Keratinocyte (primary cell): ENCODE measurements around the gene NUP85. TPM values are rescaled to one million over a fixed set of nuclear protein-coding genes. Genes with fewer than 3 reads are reported as not detected.

Experiments used
- DNase-seq: peaks from one replicate; pipeline ENCODE4 v3.0.0-alpha.2; 2011; ENCODE audit warnings: low read depth, missing footprints, low spot score
- FAIRE-seq: peaks from 2 replicates; lab custom pipeline; 2011; peaks lifted over from hg19 to GRCh38; lab: Jason Lieb, UNC
- H2AFZ ChIP-seq: 2 replicates; pipeline ENCODE4 v1.6.0; 2012; ENCODE audit warnings: low read length, control low read depth, inconsistent platforms; ENCODE audit not compliant: control insufficient read depth
- H3K27ac ChIP-seq: 2 replicates; pipeline ENCODE4 v1.5.1; 2011; ENCODE audit warnings: low read length; ENCODE audit not compliant: control insufficient read depth, insufficient read depth
- H3K27me3 ChIP-seq: 3 replicates; pipeline ENCODE4 v1.6.0; 2011; ENCODE audit warnings: low read length; ENCODE audit not compliant: control insufficient read depth, insufficient read depth; ENCODE audit errors: extremely low read depth
- H3K36me3 ChIP-seq, 2 experiments: 2 replicates in 1 of 2; 3 replicates in 1 of 2; pipeline ENCODE4 v1.5.1; 2011; ENCODE audit warnings: low read length in 2 of 2, mild to moderate bottlenecking in 1 of 2; ENCODE audit not compliant: control insufficient read depth in 2 of 2, insufficient read depth in 2 of 2; ENCODE audit errors: extremely low read depth in 1 of 2
- H3K4me1 ChIP-seq: 3 replicates; pipeline ENCODE4 v1.5.1; 2011; ENCODE audit warnings: low read length; ENCODE audit not compliant: control insufficient read depth, insufficient read depth; ENCODE audit errors: extremely low read depth
- H3K4me2 ChIP-seq: 3 replicates; pipeline ENCODE4 v1.6.0; 2011; ENCODE audit warnings: low read depth, low read length; ENCODE audit not compliant: control insufficient read depth, insufficient read depth; ENCODE audit errors: extremely low read depth
- H3K4me3 ChIP-seq, 3 experiments: fragments of 200-600 bp in 1 of 3; sonication (generic) in 1 of 3; 2 replicates in 2 of 3; 3 replicates in 1 of 3; pipeline ENCODE4 v1.5.1; 2011 to 2016; ENCODE audit warnings: low read length in 3 of 3, mild to moderate bottlenecking in 3 of 3, control low read depth in 2 of 3, inconsistent platforms in 1 of 3, low read depth in 1 of 3, mixed read lengths in 1 of 3, mixed run types in 1 of 3, moderate library complexity in 1 of 3; ENCODE audit not compliant: control insufficient read depth in 2 of 3, insufficient read depth in 2 of 3; ENCODE audit errors: extremely low read depth in 1 of 3
- H3K79me2 ChIP-seq: 2 replicates; pipeline ENCODE4 v1.6.0; 2012; ENCODE audit warnings: low read length; ENCODE audit not compliant: control insufficient read depth, insufficient read depth
- H3K9ac ChIP-seq: 3 replicates; pipeline ENCODE4 v1.6.0; 2011; ENCODE audit warnings: low read length; ENCODE audit not compliant: control insufficient read depth, insufficient read depth; ENCODE audit errors: extremely low read depth
- H3K9me1 ChIP-seq: 3 replicates; pipeline ENCODE4 v1.6.0; 2011; ENCODE audit warnings: low read length; ENCODE audit not compliant: control insufficient read depth, insufficient read depth; ENCODE audit errors: extremely low read depth
- H3K9me3 ChIP-seq: 2 replicates; pipeline ENCODE4 v1.5.1; 2012; ENCODE audit warnings: low read depth, low read length; ENCODE audit not compliant: control insufficient read depth
- H4K20me1 ChIP-seq: 3 replicates; pipeline ENCODE4 v1.6.0; 2011; ENCODE audit warnings: low read length; ENCODE audit not compliant: control insufficient read depth, insufficient read depth; ENCODE audit errors: extremely low read depth
- EZH2 ChIP-seq: IDR thresholded peaks from one replicate; pipeline ENCODE4 v1.6.1; 2012; ENCODE audit warnings: inconsistent platforms, mild to moderate bottlenecking, low read length, moderate library complexity
- dilution Hi-C: fragments of 300-500 bp; cut with MboI; formaldehyde crosslinking; loops from one replicate; pipeline ENCODE4 v1.7.0; 2020; ENCODE audit warnings: low sequenced_read_pairs; ENCODE audit not compliant: extremely low pct_ligation_motif_present
- polyA plus RNA-seq, 5 experiments: library from polyadenylated mRNA; depleted of rRNA in 3 of 5; stranded (reverse) in 3 of 5; stranded (forward) in 1 of 5; unstranded in 1 of 5; fragments of >200 nt; gene quantifications; 1 replicate in 1 of 5; 2 replicates in 3 of 5; 3 replicates in 1 of 5; pipeline versions ENCODE4 v1.2.1 to v1.2.3, GENCODE V29; 2011 to 2012; ENCODE audit warnings: missing spikeins in 2 of 5, low read depth in 1 of 5, low replicate concordance in 1 of 5
- TF ChIP-seq, protein P1 (sequence below), 3 experiments: IDR thresholded peaks in 1 of 3; conservative IDR thresholded peaks in 1 of 3; optimal IDR thresholded peaks in 1 of 3; 2 replicates in 2 of 3; 3 replicates in 1 of 3; pipeline versions ENCODE3 to v1.5.1; 2011; ENCODE audit warnings: low read length in 3 of 3, mild to moderate bottlenecking in 3 of 3, moderate library complexity in 2 of 3, control low read depth in 1 of 3, inconsistent platforms in 1 of 3; ENCODE audit not compliant: insufficient read depth in 2 of 3; ENCODE audit errors: extremely low read depth in 1 of 3

Gene NUP85
- polyA plus RNA-seq, 1 donor (not counting 4 experiments of a cell fraction or from before 2014, with no cell fraction given): 64.4 TPM

DNA sequence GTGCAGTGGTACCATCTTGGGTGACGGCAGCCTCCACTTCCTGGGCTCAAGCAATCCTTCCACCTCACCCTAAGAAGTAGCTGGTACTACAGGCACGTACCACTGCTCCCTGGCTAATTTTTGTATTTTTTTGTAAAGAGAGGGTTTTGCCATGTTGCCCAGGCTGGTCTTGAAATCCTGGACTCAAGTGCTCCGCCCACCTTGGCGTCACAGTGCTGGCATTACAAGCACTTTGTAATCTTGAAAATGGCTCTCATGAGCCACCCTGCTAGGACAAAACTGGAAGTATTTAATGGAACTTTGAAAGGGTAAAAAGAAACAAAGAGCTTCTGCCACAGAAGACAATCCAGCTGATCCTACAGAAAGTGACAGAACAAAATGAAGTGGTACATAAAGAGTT, 32.0 kb upstream of the NUP85 start:
- no peak for TF ChIP-seq EZH2
- TF ChIP-seq, protein P1, sequence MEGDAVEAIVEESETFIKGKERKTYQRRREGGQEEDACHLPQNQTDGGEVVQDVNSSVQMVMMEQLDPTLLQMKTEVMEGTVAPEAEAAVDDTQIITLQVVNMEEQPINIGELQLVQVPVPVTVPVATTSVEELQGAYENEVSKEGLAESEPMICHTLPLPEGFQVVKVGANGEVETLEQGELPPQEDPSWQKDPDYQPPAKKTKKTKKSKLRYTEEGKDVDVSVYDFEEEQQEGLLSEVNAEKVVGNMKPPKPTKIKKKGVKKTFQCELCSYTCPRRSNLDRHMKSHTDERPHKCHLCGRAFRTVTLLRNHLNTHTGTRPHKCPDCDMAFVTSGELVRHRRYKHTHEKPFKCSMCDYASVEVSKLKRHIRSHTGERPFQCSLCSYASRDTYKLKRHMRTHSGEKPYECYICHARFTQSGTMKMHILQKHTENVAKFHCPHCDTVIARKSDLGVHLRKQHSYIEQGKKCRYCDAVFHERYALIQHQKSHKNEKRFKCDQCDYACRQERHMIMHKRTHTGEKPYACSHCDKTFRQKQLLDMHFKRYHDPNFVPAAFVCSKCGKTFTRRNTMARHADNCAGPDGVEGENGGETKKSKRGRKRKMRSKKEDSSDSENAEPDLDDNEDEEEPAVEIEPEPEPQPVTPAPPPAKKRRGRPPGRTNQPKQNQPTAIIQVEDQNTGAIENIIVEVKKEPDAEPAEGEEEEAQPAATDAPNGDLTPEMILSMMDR (optimal IDR thresholded peaks at IDR 0.05 in 1 of 3, IDR thresholded peaks at IDR 0.05 in 1 of 3, conservative IDR thresholded peaks at IDR 0.05 in 1 of 3; ENCODE audit: extremely low read depth in 1 of 3, insufficient read depth in 2 of 3, low read length in 3 of 3): no peak
- peaks cover 17 to 32% of the 10 kb centered on the region in 2 experiments for H3K36me3 ChIP-seq
- H3K27ac ChIP-seq: no peak overlapping the region
- H2AFZ ChIP-seq: no peak overlapping the region
- FAIRE-seq (no peak), DNase-seq (no peak)
- H3K27me3 ChIP-seq: no peaks in the 10 kb centered on the region
- H3K9me1 ChIP-seq: no peaks in the 10 kb centered on the region
- no peak overlapping the region for H3K9ac ChIP-seq
- H3K4me1 ChIP-seq: no peaks in the 10 kb centered on the region
- no peaks in the 10 kb centered on the region for H3K9me3 ChIP-seq
- no peak overlapping the region for H3K4me3 ChIP-seq
- peaks cover 78% of the 10 kb centered on the region for H3K79me2 ChIP-seq
- dilution Hi-C loops: no loop called here
- H3K4me2 ChIP-seq: no peak overlapping the region
- H4K20me1 ChIP-seq: no peaks in the 10 kb centered on the region

DNA sequence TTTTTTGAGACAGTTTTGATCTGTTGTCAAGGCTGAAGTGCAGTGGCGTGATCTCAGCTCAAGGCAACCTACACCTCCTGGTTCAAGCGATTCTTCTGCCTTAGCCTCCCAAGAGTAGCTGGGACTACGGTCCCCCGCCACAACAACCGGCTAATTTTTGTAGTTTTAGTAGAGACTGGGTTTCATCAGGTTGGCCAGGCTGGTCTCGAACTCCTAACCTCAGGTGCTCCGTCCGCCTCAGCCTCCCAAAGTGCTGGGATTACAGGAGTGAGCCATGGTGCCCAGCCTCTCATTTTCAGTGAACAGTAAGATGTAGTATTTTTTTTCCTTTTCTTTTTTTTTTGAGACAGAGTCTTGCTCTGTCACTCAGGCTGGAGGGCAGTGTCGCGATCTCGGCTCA, 30.5 kb upstream of the NUP85 start:
- no peak for FAIRE-seq
- H3K27ac ChIP-seq: no peak overlapping the region
- H2AFZ ChIP-seq: no peak overlapping the region
- H3K36me3 ChIP-seq: peaks cover 17 to 38% of the 10 kb centered on the region in 2 experiments
- DNase-seq: no peak
- H3K4me2 ChIP-seq: no peak overlapping the region
- no peaks in the 10 kb centered on the region for H3K27me3 ChIP-seq
- TF ChIP-seq, protein P1 (optimal IDR thresholded peaks at IDR 0.05 in 1 of 3, IDR thresholded peaks at IDR 0.05 in 1 of 3, conservative IDR thresholded peaks at IDR 0.05 in 1 of 3; ENCODE audit: extremely low read depth in 1 of 3, insufficient read depth in 2 of 3, low read length in 3 of 3): no peak
- TF ChIP-seq EZH2: no peak
- H3K9me3 ChIP-seq: no peaks in the 10 kb centered on the region
- H3K4me1 ChIP-seq: no peaks in the 10 kb centered on the region
- no peak overlapping the region for H3K4me3 ChIP-seq
- no peaks in the 10 kb centered on the region for H3K9me1 ChIP-seq
- peaks cover 2% of the 10 kb centered on the region for H4K20me1 ChIP-seq
- dilution Hi-C loops: no loop called here
- peaks cover 86% of the 10 kb centered on the region for H3K79me2 ChIP-seq
- no peak overlapping the region for H3K9ac ChIP-seq
